ENCODE measurements around the gene GMPR.
A peak's percentile ranks its signal among the peaks of the same experiment; 100 is the strongest.

The GMPR gene

GRCh38 chr6:16331384-16332174, 93.2 kb downstream of the GMPR start:
- peak; percentile 64 to 78 for DNase-seq

- DNase-seq, result peak; percentile 81 to 83
Observed at GRCh38 chr6:16332175-16332542, 93.8 kb downstream of the GMPR start.

- DNase-seq, result no peak
Observed at GRCh38 chr6:16333580-16333979, 95.2 kb downstream of the GMPR start.

- DNase-seq, result peak; percentile 70 to 87
Observed at GRCh38 chr6:16334671-16335070, 96.3 kb downstream of the GMPR start.

- DNase-seq, result no peak
Observed at GRCh38 chr6:16335176-16335575, 96.8 kb downstream of the GMPR start.

- DNase-seq, result no peak
Observed at GRCh38 chr6:16336056-16336818, 97.8 kb downstream of the GMPR start.

GRCh38 chr6:16336911-16337294, 98.5 kb downstream of the GMPR start:
- no peak for DNase-seq

GRCh38 chr6:16337295-16337975, 99.0 kb downstream of the GMPR start:
- DNase-seq, result no peak

- DNase-seq, result no peak
Observed at GRCh38 chr6:16338577-16339264, 100.3 kb downstream of the GMPR start.

GRCh38 chr6:16339265-16339587, 100.8 kb downstream of the GMPR start:
- no peak for DNase-seq

- DNase-seq, result no peak
Observed at GRCh38 chr6:16343593-16343992, 105.2 kb downstream of the GMPR start.

- DNase-seq, result peak; percentile 17 to 27
Observed at GRCh38 chr6:16344756-16345155, 106.4 kb downstream of the GMPR start.

Data from inflammatory macrophage (primary cell).